ENCODE results near the gene PRPSAP1.

GRCh38 chr17:76277300-76278267 is 76.1 kb downstream of the PRPSAP1 start:
- TF ChIP-seq CTCF (IDR thresholded peaks at IDR 0.05) (no peak), POLR2A (IDR thresholded peaks at IDR 0.05) (no peak), POLR2AphosphoS5 (IDR thresholded peaks at IDR 0.05) (no peak), EP300 (IDR thresholded peaks at IDR 0.05) (no peak)

All from upper lobe of left lung (tissue), 4 donors.